CD14-positive monocyte (primary cell): ENCODE measurements around the gene FAM50A. TPM values are rescaled to one million over a fixed set of nuclear protein-coding genes. Genes with fewer than 3 reads are reported as not detected.

Source experiments
- DNase-seq, 3 donors: peaks; one replicate each; pipeline ENCODE4 v3.0.0-alpha.2; 2011 to 2022
- H2AFZ ChIP-seq: 2 replicates; pipeline ENCODE4 v1.6.0; 2012; ENCODE audit warnings: mild to moderate bottlenecking, low read depth, low read length, inconsistent platforms; ENCODE audit not compliant: insufficient read depth, poor library complexity, severe bottlenecking
- H3K27ac ChIP-seq, 2 donors: 1 replicate in 1 of 2; 2 replicates in 1 of 2; pipeline ENCODE4 v1.5.1; 2012 to 2013; ENCODE audit warnings: low read length in 2 of 2, control low read depth in 1 of 2, inconsistent platforms in 1 of 2, low read depth in 1 of 2, mild to moderate bottlenecking in 1 of 2
- H3K27me3 ChIP-seq, 2 donors: one replicate each; pipeline versions ENCODE4 v1.6.0 to v1.6.1; 2011 to 2013; ENCODE audit warnings: low read length in 2 of 2; ENCODE audit not compliant: control insufficient read depth in 2 of 2, insufficient read depth in 2 of 2
- H3K36me3 ChIP-seq, 2 donors: replicated peaks in 1 of 2; 1 replicate in 1 of 2; 2 replicates in 1 of 2; pipeline versions ENCODE4 v1.5.1 to v1.6.1; 2012 to 2013; ENCODE audit warnings: low read length in 2 of 2, control low read depth in 1 of 2, inconsistent platforms in 1 of 2, mild to moderate bottlenecking in 1 of 2; ENCODE audit not compliant: insufficient read depth in 2 of 2, control insufficient read depth in 1 of 2
- H3K4me1 ChIP-seq, 2 donors: 1 replicate in 1 of 2; 2 replicates in 1 of 2; pipeline versions ENCODE4 v1.5.1 to v1.6.1; 2012 to 2013; ENCODE audit warnings: low read length in 2 of 2, control low read depth in 1 of 2, inconsistent platforms in 1 of 2, mild to moderate bottlenecking in 1 of 2, moderate library complexity in 1 of 2; ENCODE audit not compliant: insufficient read depth in 2 of 2, control insufficient read depth in 1 of 2
- H3K4me2 ChIP-seq: replicated peaks from 2 replicates; pipeline ENCODE3; 2012; ENCODE audit warnings: low read length, moderate library complexity, mild to moderate bottlenecking; ENCODE audit not compliant: poor library complexity, severe bottlenecking; ENCODE audit errors: extremely low read depth
- H3K4me3 ChIP-seq, 3 experiments: fragments of 200-600 bp in 1 of 3; sonication (generic) in 1 of 3; replicated peaks in 1 of 3; 1 replicate in 2 of 3; 2 replicates in 1 of 3; pipeline ENCODE4 v1.5.1; 2011 to 2013; ENCODE audit warnings: low read length in 3 of 3, mild to moderate bottlenecking in 3 of 3, control low read depth in 2 of 3, low read depth in 2 of 3, inconsistent platforms in 1 of 3, moderate library complexity in 1 of 3
- H3K79me2 ChIP-seq: 2 replicates; pipeline ENCODE4 v1.6.0; 2012; ENCODE audit warnings: mild to moderate bottlenecking, control low read depth, inconsistent platforms, low read length, moderate library complexity; ENCODE audit not compliant: insufficient read depth
- H3K9ac ChIP-seq: 2 replicates; pipeline ENCODE4 v1.6.0; 2017; ENCODE audit warnings: low read length, mild to moderate bottlenecking; ENCODE audit not compliant: insufficient read depth, poor library complexity, severe bottlenecking
- H3K9me3 ChIP-seq, 2 donors: replicated peaks in 1 of 2; 1 replicate in 1 of 2; 2 replicates in 1 of 2; pipeline versions ENCODE4 v1.5.1 to v1.6.1; 2012 to 2013; ENCODE audit warnings: low read length in 2 of 2, control low read depth in 1 of 2; ENCODE audit not compliant: control insufficient read depth in 1 of 2, insufficient read depth in 1 of 2
- H4K20me1 ChIP-seq: 2 replicates; pipeline ENCODE4 v1.6.0; 2012; ENCODE audit warnings: mild to moderate bottlenecking, low read length, control low read depth, moderate library complexity; ENCODE audit not compliant: insufficient read depth
- H3K27ac Mint-ChIP-seq, 7 donors: one replicate each; pipeline ENCODE4 v1.8.0; 2020; ENCODE audit warnings: mild to moderate bottlenecking in 7 of 7, mixed read lengths in 7 of 7, moderate library complexity in 6 of 7, inconsistent platforms in 2 of 7
- H3K27me3 Mint-ChIP-seq, 3 donors: one replicate each; pipeline ENCODE4 v1.8.0; 2021 to 2022; ENCODE audit warnings: low read depth in 3 of 3, mild to moderate bottlenecking in 3 of 3, mixed read lengths in 3 of 3, moderate library complexity in 3 of 3, inconsistent platforms in 1 of 3
- H3K36me3 Mint-ChIP-seq, 2 donors: one replicate each; pipeline ENCODE4 v1.8.0; 2020; ENCODE audit warnings: mixed read lengths in 2 of 2, inconsistent platforms in 1 of 2, mild to moderate bottlenecking in 1 of 2
- H3K4me1 Mint-ChIP-seq: one replicate; pipeline ENCODE4 v1.8.0; 2020; ENCODE audit warnings: mild to moderate bottlenecking, mixed read lengths
- H3K4me3 Mint-ChIP-seq, 2 donors: one replicate each; pipeline ENCODE4 v1.8.0; 2020; ENCODE audit warnings: mild to moderate bottlenecking in 2 of 2, mixed read lengths in 2 of 2, moderate library complexity in 1 of 2
- H3K9me3 Mint-ChIP-seq, 7 donors: one replicate each; pipeline ENCODE4 v1.8.0; 2020 to 2022; ENCODE audit warnings: mixed read lengths in 7 of 7, mild to moderate bottlenecking in 6 of 7, moderate library complexity in 6 of 7, inconsistent platforms in 2 of 7
- WGBS: methylation state at CpG from one replicate; pipeline ENCODE4 v1.1.5; 2013; ENCODE audit warnings: missing lambda C conversion rate; ENCODE audit not compliant: insufficient coverage; 5-methylcytosine and 5-hydroxymethylcytosine counted together
- intact Hi-C, 2 donors: fragments of 100-400 bp; cut with micrococcal nuclease; formaldehyde crosslinking; loops; one replicate each; pipeline versions ENCODE4 v1.15.0 to v1.15.1; 2023
- polyA plus RNA-seq, 3 donors: library from polyadenylated mRNA; depleted of rRNA in 1 of 3; unstranded in 2 of 3; stranded (reverse) in 1 of 3; fragments of 300-500 nt in 2 of 3; fragments of >200 nt in 1 of 3; fragmentation: Illumina TruSeq in 2 of 3; gene quantifications; 1 replicate in 2 of 3; 2 replicates in 1 of 3; pipeline ENCODE4 v1.2.3, GENCODE V29; 2012 to 2021
- TF ChIP-seq, protein P1 (sequence below): fragments of 200-600 bp; IDR thresholded peaks from one replicate; pipeline ENCODE4 v1.8.0; 2022; ENCODE audit warnings: antibody characterized with exemption, mild to moderate bottlenecking

Gene FAM50A
- polyA plus RNA-seq, 3 donors, result 23.9 to 88.9 (median 46.4) TPM

DNA sequence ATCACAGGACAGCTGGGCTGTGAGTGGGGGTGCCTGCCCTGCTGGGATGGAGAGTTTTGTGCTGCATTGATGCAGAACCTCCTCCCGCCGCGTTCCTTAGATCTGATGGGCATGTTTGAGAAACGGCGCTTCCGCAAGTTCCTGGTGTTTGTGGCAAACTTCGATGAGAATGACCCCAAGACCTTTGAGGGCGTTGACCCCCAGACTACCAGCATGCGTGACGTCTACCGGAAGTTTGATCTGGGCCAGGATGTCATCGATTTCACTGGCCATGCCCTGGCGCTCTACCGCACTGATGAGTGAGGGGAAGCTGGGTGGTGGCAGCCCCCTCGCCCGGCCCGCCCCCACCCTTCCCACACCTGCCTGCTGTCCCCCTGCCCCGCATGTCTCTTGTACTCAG, 4.1 kb upstream of the FAM50A start:
- Histone ChIP-seq H3K9me3 (peaks cover 0 to 5% of the 10 kb centered on the region in 2 donors), H3K36me3 (peaks cover 42 to 45% of the 10 kb centered on the region in 2 donors), H4K20me1 (peaks cover 17% of the 10 kb centered on the region), H3K4me1 (peaks cover 25 to 33% of the 10 kb centered on the region in 2 donors), H3K4me2 (no peak overlapping the region), H2AFZ (no peak overlapping the region), H3K9ac (no peak overlapping the region), H3K27ac (no peak overlapping the region), H3K4me3 (no peak overlapping the region), H3K27me3 (no peaks in the 10 kb centered on the region), H3K79me2 (peaks cover 40% of the 10 kb centered on the region)
- intact Hi-C loops, result loop anchor here (5.0 kb wide), 2 partner anchors 37 to 38 kb away; partner anchors contain the start of gene LAGE3 (in 1 of the 2)
- DNase-seq, result no peak
- Mint-ChIP-seq H3K9me3 (peaks cover 0 to 20% (median 11%) of the 10 kb centered on the region in 7 donors), H3K27ac (no peak overlapping the region), H3K36me3 (peaks cover 45 to 60% of the 10 kb centered on the region in 2 donors), H3K4me3 (no peak overlapping the region), H3K4me1 (peaks cover 23% of the 10 kb centered on the region), H3K27me3 (peaks cover 0 to 15% (median 0%) of the 10 kb centered on the region in 3 donors)
- 91% methylated on average over 8 of the region's 18 CpGs for WGBS
- TF ChIP-seq, protein P1, sequence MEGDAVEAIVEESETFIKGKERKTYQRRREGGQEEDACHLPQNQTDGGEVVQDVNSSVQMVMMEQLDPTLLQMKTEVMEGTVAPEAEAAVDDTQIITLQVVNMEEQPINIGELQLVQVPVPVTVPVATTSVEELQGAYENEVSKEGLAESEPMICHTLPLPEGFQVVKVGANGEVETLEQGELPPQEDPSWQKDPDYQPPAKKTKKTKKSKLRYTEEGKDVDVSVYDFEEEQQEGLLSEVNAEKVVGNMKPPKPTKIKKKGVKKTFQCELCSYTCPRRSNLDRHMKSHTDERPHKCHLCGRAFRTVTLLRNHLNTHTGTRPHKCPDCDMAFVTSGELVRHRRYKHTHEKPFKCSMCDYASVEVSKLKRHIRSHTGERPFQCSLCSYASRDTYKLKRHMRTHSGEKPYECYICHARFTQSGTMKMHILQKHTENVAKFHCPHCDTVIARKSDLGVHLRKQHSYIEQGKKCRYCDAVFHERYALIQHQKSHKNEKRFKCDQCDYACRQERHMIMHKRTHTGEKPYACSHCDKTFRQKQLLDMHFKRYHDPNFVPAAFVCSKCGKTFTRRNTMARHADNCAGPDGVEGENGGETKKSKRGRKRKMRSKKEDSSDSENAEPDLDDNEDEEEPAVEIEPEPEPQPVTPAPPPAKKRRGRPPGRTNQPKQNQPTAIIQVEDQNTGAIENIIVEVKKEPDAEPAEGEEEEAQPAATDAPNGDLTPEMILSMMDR, result no peak

DNA sequence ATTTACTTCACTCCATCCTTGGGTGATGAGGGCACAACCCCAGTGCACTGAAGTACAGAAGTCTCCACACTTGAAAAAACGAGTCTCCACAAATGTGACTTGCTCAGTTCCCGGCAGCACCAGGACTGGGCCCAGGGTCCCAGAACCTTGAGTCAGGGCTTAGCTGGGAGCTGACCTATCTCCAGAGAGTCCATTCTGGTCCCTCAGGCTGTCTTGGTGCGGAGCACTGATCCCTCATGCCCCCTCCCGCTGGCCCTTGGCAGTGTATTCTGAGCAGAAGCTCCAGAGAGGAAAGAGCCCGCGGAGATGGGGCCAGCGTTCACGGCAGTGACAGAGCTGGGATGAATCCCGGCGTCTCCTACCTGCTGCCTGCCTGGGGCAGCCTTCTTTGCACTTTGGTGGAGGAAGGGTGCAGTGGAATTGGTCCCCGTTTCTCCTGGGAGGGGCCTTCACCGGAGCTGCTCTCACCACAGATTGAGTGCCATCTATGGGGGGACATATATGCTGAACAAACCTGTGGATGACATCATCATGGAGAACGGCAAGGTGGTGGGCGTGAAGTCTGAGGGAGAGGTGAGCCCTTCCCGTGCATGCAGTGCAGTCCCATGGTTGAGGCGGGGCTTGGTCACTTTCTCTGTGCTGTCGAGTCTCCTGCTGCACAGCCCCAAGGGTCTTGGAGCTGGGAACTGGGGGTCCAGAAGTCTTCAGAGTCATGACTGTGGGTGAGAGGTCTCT, 3.2 kb upstream of the FAM50A start:
- peaks cover 35 to 51% of the 10 kb centered on the region in 2 donors for H3K36me3 Mint-ChIP-seq
- Histone ChIP-seq H3K9ac (no peak overlapping the region), H3K27ac (no peak overlapping the region), H3K4me3 (no peak overlapping the region), H4K20me1 (peaks cover 24% of the 10 kb centered on the region), H3K79me2 (peaks cover 45% of the 10 kb centered on the region), H2AFZ (no peak overlapping the region), H3K27me3 (no peaks in the 10 kb centered on the region), H3K4me2 (no peak overlapping the region), H3K9me3 (peaks cover 0 to 5% of the 10 kb centered on the region in 2 donors), H3K36me3 (peaks cover 36 to 37% of the 10 kb centered on the region in 2 donors), H3K4me1 (peaks cover 30 to 41% of the 10 kb centered on the region in 2 donors)
- H3K4me1 Mint-ChIP-seq, result peaks cover 22% of the 10 kb centered on the region
- peaks cover 0 to 12% (median 0%) of the 10 kb centered on the region in 3 donors for H3K27me3 Mint-ChIP-seq
- no peak overlapping the region for H3K4me3 Mint-ChIP-seq
- no peak overlapping the region for H3K27ac Mint-ChIP-seq
- peaks cover 0 to 20% (median 11%) of the 10 kb centered on the region in 7 donors for H3K9me3 Mint-ChIP-seq
- no peak for DNase-seq
- WGBS, result 97% methylated on average over 6 of the region's 17 CpGs
- TF ChIP-seq, protein P1, result no peak
- intact Hi-C loops, result loop anchor here in 1 of 2 donors (5.0 kb wide), 1 partner anchor 37 kb away; the partner anchor contains the start of gene LAGE3
